GM12878 (cell line): ENCODE measurements around the gene MRPS18B. TPM values are rescaled to one million over a fixed set of nuclear protein-coding genes. Genes with fewer than 3 reads are reported as not detected.

ENCODE experiments used
- ATAC-seq: fragments of 200-7000 bp; cut with Tn5 transposase; 3 replicates; pipeline ENCODE4 v1.9.1; 2020; ENCODE audit warnings: mild to moderate bottlenecking, moderate library complexity
- BruUV-seq: library from RNA; stranded (reverse); fragments of 400-500 nt; replicated peaks from 2 replicates; lab custom pipeline; 2021; lab: Mats Ljungman, UMichigan
- CTCF ChIA-PET: fragments of 300-600 bp; sonication (Branson Sonifier 250); formaldehyde crosslinking; extraction: SDS; loops from one replicate; lab custom pipeline; 2021; ENCODE audit warnings: inconsistent platforms; lab: Yijun Ruan, JAX
- POLR2A ChIA-PET: fragments of 350-600 bp; formaldehyde crosslinking; extraction: SDS; loops from one replicate; lab custom pipeline; 2021; ENCODE audit warnings: inconsistent platforms; lab: Charles Lee
- RAD21 ChIA-PET: fragments of 300-600 bp; sonication (Branson Sonifier 250); formaldehyde crosslinking; loops from one replicate; lab custom pipeline; 2023; ENCODE audit warnings: antibody characterized with exemption; ENCODE audit not compliant: unreplicated experiment; lab: Charles Lee
- SMC1A ChIA-PET: fragments of 300-600 bp; sonication (Branson Sonifier 250); formaldehyde crosslinking; loops from one replicate; lab custom pipeline; 2023; ENCODE audit not compliant: unreplicated experiment, uncharacterized antibody; lab: Charles Lee
- DNase-seq: peaks from one replicate; pipeline ENCODE4 v3.0.0-alpha.2; 2011; ENCODE audit warnings: low read depth, low spot score
- FAIRE-seq: peaks from 3 replicates; lab custom pipeline; 2011; peaks lifted over from hg19 to GRCh38; lab: Jason Lieb, UNC
- H2AFZ ChIP-seq: 2 replicates; pipeline ENCODE4 v1.6.0; 2011; ENCODE audit warnings: low read depth, low read length, control low read depth; ENCODE audit not compliant: control insufficient read depth
- H3K27ac ChIP-seq: 2 replicates; pipeline ENCODE4 v1.5.1; 2011; ENCODE audit warnings: control low read depth; ENCODE audit not compliant: control insufficient read depth, insufficient read depth
- H3K27me3 ChIP-seq, 2 experiments: replicated peaks in 1 of 2; 2 replicates each; pipeline versions ENCODE4 v1.6.0 to v1.6.1; 2011; ENCODE audit warnings: low read length in 1 of 2; ENCODE audit not compliant: control insufficient read depth in 2 of 2, insufficient read depth in 2 of 2
- H3K36me3 ChIP-seq, 2 experiments: 2 replicates each; pipeline ENCODE4 v1.5.1; 2011; ENCODE audit warnings: low read length in 1 of 2; ENCODE audit not compliant: control insufficient read depth in 2 of 2, insufficient read depth in 2 of 2
- H3K4me1 ChIP-seq: 2 replicates; pipeline ENCODE4 v1.6.1; 2011; ENCODE audit warnings: mild to moderate bottlenecking, low read length, moderate library complexity, mixed read lengths; ENCODE audit not compliant: control insufficient read depth, insufficient read depth
- H3K4me2 ChIP-seq: 2 replicates; pipeline ENCODE4 v1.6.0; 2011; ENCODE audit warnings: control low read depth; ENCODE audit not compliant: control insufficient read depth, insufficient read depth
- H3K4me3 ChIP-seq: fragments of 200-600 bp; sonication (generic); 2 replicates; pipeline ENCODE4 v1.5.1; 2016
- H3K79me2 ChIP-seq: 2 replicates; pipeline ENCODE4 v1.6.0; 2011; ENCODE audit warnings: low read length; ENCODE audit not compliant: control insufficient read depth, insufficient read depth
- H3K9ac ChIP-seq: 2 replicates; pipeline ENCODE4 v1.8.0; 2011; ENCODE audit warnings: low read length, control low read depth, mixed read lengths; ENCODE audit not compliant: control insufficient read depth, insufficient read depth
- H3K9me3 ChIP-seq: replicated peaks from 3 replicates; pipeline ENCODE4 v1.5.1; 2011; ENCODE audit warnings: mild to moderate bottlenecking, low read length; ENCODE audit not compliant: control insufficient read depth, insufficient read depth
- H4K20me1 ChIP-seq: 2 replicates; pipeline ENCODE4 v1.6.0; 2011; ENCODE audit not compliant: control insufficient read depth, insufficient read depth
- HSF1 ChIP-seq: fragments of 150-350 bp; IDR thresholded peaks from 2 replicates; pipeline ENCODE4 v1.6.1; 2014; ENCODE audit warnings: mild to moderate bottlenecking, low read depth, low read length
- RAD21 ChIP-seq: IDR thresholded peaks from 2 replicates; pipeline ENCODE4 v1.6.1; 2011; ENCODE audit warnings: mild to moderate bottlenecking, low read depth, low read length, moderate library complexity; ENCODE audit not compliant: insufficient read depth
- TCF7 ChIP-seq: IDR thresholded peaks from 2 replicates; pipeline ENCODE4 v1.6.1; 2014; ENCODE audit warnings: antibody characterized with exemption, borderline replicate concordance
- ZBED1 ChIP-seq: IDR thresholded peaks from 2 replicates; pipeline ENCODE4 v1.6.1; 2016; ENCODE audit warnings: borderline replicate concordance
- ZNF217 ChIP-seq: fragments of 450-650 bp; IDR thresholded peaks from 2 replicates; pipeline ENCODE4 v1.6.1; 2017; ENCODE audit warnings: antibody characterized with exemption, mild to moderate bottlenecking
- ZNF24 ChIP-seq: fragments of 450-650 bp; IDR thresholded peaks from 2 replicates; pipeline ENCODE4 v1.6.1; 2017; ENCODE audit warnings: antibody characterized with exemption, mild to moderate bottlenecking
- ZNF274 ChIP-seq: IDR thresholded peaks from one replicate; pipeline ENCODE4 v1.8.0; 2011; ENCODE audit not compliant: insufficient read length, insufficient read depth
- ZNF622 ChIP-seq: fragments of 450-650 bp; IDR thresholded peaks from 2 replicates; pipeline ENCODE4 v1.6.1; 2017; ENCODE audit warnings: mild to moderate bottlenecking, inconsistent platforms
- ZZZ3 ChIP-seq: IDR thresholded peaks from 2 replicates; pipeline ENCODE4 v1.6.1; 2011; ENCODE audit warnings: low read depth; ENCODE audit not compliant: control insufficient read depth, insufficient read length
- whole genome bisulfite sequencing: methylation state at CpG from one replicate; pipeline ENCODE4 v1.1.6; 2016; ENCODE audit warnings: low lambda C conversion rate; ENCODE audit not compliant: insufficient replicate concordance, insufficient coverage; ENCODE audit errors: missing lambda C conversion rate; 5-methylcytosine and 5-hydroxymethylcytosine counted together
- in situ Hi-C: fragments of 300-500 bp; cut with MboI; formaldehyde crosslinking; loops from 9 replicates; pipeline ENCODE4 v1.14.3; 2018; ENCODE audit warnings: mixed read lengths
- intact Hi-C: fragments of 100-400 bp; cut with micrococcal nuclease; formaldehyde crosslinking; loops from one replicate; pipeline ENCODE4 v1.14.2; 2022; ENCODE audit not compliant: unreplicated experiment
- polyA plus RNA-seq, 11 experiments: library from polyadenylated mRNA; depleted of rRNA in 4 of 11; unstranded in 6 of 11; stranded (reverse) in 5 of 11; fragments of >200 nt; fragmentation: Nextera tagmentation in 4 of 11; fragmentation: Illumina TruSeq in 1 of 11; extraction: Ambion mirVana in 4 of 11; extraction: Trizol in 1 of 11; gene quantifications; 1 replicate in 1 of 11; 2 replicates in 10 of 11; pipeline versions ENCODE4 v1.2.1 to v1.2.3, GENCODE V29; 2011 to 2016; ENCODE audit warnings: inconsistent platforms in 2 of 11, missing spikeins in 2 of 11, low read depth in 1 of 11
- total RNA-seq, 4 experiments: library from RNA; depleted of rRNA in 3 of 4; stranded (reverse); fragments of >200 nt in 3 of 4; fragmentation: Illumina TruSeq in 1 of 4; extraction: Trizol in 1 of 4; gene quantifications; 2 replicates each; pipeline versions ENCODE4 v1.2.1 to v1.2.3, GENCODE V29; 2013 to 2021
- TF ChIP-seq, protein P1 (sequence below): fragments of 450-650 bp; IDR thresholded peaks from 2 replicates; pipeline ENCODE4 v1.6.1; 2017; ENCODE audit warnings: antibody characterized with exemption, mild to moderate bottlenecking, moderate library complexity
- TF ChIP-seq, protein P2 (sequence below): IDR thresholded peaks from 2 replicates; pipeline ENCODE4 v1.6.1; 2011; ENCODE audit warnings: borderline replicate concordance, low read depth, mild to moderate bottlenecking, moderate library complexity, mixed read lengths, low read length; ENCODE audit not compliant: insufficient read depth; ENCODE audit errors: extremely low read length

The MRPS18B gene
- total and polyA plus RNA-seq, 10 of the 15 experiments (the other 5 are each of a cell fraction or from before 2014, with no cell fraction given) = 80.9 to 259 (median 140) TPM

GRCh38 chr6:30611150-30611855 is 6.3 kb upstream of the MRPS18B start:
- no peak for ATAC-seq
- ChIA-PET RAD21 (interaction anchor here (0.8 to 2.2 kb wide), 3 partner anchors 11 to 120 kb away, joined by 3 to 7 read pairs (median 3); partner anchors contain the start of gene DHX16), POLR2A (interaction anchor here (0.8 to 1.5 kb wide), 4 partner anchors 11 to 35 kb away, joined by 3 to 8 read pairs (median 6); partner anchors contain the start of gene C6orf136), SMC1A (interaction anchor here (1.2 to 1.4 kb wide), 3 partner anchors 11 to 62 kb away, joined by 3 read pairs; no protein-coding TSS in a partner anchor), CTCF (interaction anchor here (0.7 to 2.6 kb wide), 5 partner anchors 15 to 120 kb away, joined by 3 to 13 read pairs (median 6); no protein-coding TSS in a partner anchor)
- WGBS = 71% methylated on average over 9 of the region's 9 CpGs
- Histone ChIP-seq H2AFZ (no peak overlapping the region), H3K4me3 (no peak overlapping the region), H3K36me3 (peaks cover 6 to 56% of the 10 kb centered on the region in 2 experiments), H3K27me3 (no peaks in the 10 kb centered on the region), H4K20me1 (0 out of 2 replicates have a peak, but pooled peaks cover 8% of the 10 kb centered on the region), H3K9ac (no peak overlapping the region), H3K79me2 (peaks cover 31% of the 10 kb centered on the region), H3K4me1 (peaks cover 3% of the 10 kb centered on the region)
- in situ Hi-C loops = no loop called here
- no peak for FAIRE-seq
- no TSS peak for BruUV-seq
- TF ChIP-seq ZZZ3 = no peak
- no peak for TF ChIP-seq ZNF24
- TF ChIP-seq HSF1 = no peak
- TF ChIP-seq ZNF274 = no peak
- TF ChIP-seq, protein P1, sequence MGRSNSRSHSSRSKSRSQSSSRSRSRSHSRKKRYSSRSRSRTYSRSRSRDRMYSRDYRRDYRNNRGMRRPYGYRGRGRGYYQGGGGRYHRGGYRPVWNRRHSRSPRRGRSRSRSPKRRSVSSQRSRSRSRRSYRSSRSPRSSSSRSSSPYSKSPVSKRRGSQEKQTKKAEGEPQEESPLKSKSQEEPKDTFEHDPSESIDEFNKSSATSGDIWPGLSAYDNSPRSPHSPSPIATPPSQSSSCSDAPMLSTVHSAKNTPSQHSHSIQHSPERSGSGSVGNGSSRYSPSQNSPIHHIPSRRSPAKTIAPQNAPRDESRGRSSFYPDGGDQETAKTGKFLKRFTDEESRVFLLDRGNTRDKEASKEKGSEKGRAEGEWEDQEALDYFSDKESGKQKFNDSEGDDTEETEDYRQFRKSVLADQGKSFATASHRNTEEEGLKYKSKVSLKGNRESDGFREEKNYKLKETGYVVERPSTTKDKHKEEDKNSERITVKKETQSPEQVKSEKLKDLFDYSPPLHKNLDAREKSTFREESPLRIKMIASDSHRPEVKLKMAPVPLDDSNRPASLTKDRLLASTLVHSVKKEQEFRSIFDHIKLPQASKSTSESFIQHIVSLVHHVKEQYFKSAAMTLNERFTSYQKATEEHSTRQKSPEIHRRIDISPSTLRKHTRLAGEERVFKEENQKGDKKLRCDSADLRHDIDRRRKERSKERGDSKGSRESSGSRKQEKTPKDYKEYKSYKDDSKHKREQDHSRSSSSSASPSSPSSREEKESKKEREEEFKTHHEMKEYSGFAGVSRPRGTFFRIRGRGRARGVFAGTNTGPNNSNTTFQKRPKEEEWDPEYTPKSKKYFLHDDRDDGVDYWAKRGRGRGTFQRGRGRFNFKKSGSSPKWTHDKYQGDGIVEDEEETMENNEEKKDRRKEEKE = no peak
- TF ChIP-seq ZNF622 = no peak
- TF ChIP-seq ZNF217 = no peak
- no peak for TF ChIP-seq TCF7
- no peak for TF ChIP-seq RAD21
- TF ChIP-seq, protein P2, sequence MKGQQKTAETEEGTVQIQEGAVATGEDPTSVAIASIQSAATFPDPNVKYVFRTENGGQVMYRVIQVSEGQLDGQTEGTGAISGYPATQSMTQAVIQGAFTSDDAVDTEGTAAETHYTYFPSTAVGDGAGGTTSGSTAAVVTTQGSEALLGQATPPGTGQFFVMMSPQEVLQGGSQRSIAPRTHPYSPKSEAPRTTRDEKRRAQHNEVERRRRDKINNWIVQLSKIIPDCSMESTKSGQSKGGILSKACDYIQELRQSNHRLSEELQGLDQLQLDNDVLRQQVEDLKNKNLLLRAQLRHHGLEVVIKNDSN = no peak
- no peak for TF ChIP-seq ZBED1
- TF ChIP-seq, all 136 proteins: peak for 0
- H3K9me3 ChIP-seq = no peaks in the 10 kb centered on the region; the same call in 2 of the 3 replicates
- intact Hi-C loops = no loop called here
- no peak overlapping the region for H3K27ac ChIP-seq
- H3K4me2 ChIP-seq = no peak overlapping the region
- DNase-seq = no peak
